ELF-1 (cell line): ENCODE measurements around the gene TAGAP.
A peak's percentile ranks its signal among the peaks of the same experiment; 100 is the strongest.
"Not testable (repeated sequence)": the region's sequence is repeated elsewhere in the genome, so short reads cannot be mapped to it uniquely, and the experiment has no call there.

Source experiments
- DNase-seq: peaks from one replicate; pipeline ENCODE4 v3.0.0-alpha.2; 2016; ENCODE audit warnings: low read depth, low spot score

Gene TAGAP

GRCh38 chr6:159045801-159046200, 1.0 kb upstream of the TAGAP start:
- DNase-seq = no peak

GRCh38 chr6:159043947-159044346, 844 bp downstream of the TAGAP start:
- no peak for DNase-seq

- DNase-seq = no peak
Observed at GRCh38 chr6:159043251-159043650, 1.5 kb downstream of the TAGAP start.

- no peak for DNase-seq
Observed at GRCh38 chr6:159042826-159043181, 2.0 kb downstream of the TAGAP start.

- DNase-seq = peak; percentile 92
Observed at GRCh38 chr6:159042003-159042825, 2.6 kb downstream of the TAGAP start.

- no peak for DNase-seq
Observed at GRCh38 chr6:159041181-159041580, 3.6 kb downstream of the TAGAP start.

GRCh38 chr6:159039885-159040258, 4.9 kb downstream of the TAGAP start:
- DNase-seq = no peak

- DNase-seq = no peak
Observed at GRCh38 chr6:159038914-159039884, 5.6 kb downstream of the TAGAP start.

- not testable (repeated sequence) for DNase-seq
Observed at GRCh38 chr6:159038318-159038717, 6.5 kb downstream of the TAGAP start.

- no peak for DNase-seq
Observed at GRCh38 chr6:159037756-159038290, 7.0 kb downstream of the TAGAP start.

GRCh38 chr6:159036673-159037072, 8.1 kb downstream of the TAGAP start:
- no peak for DNase-seq

GRCh38 chr6:159035891-159036290, 8.9 kb downstream of the TAGAP start:
- DNase-seq = no peak

- DNase-seq = no peak
Observed at GRCh38 chr6:159033160-159034049, 11.4 kb downstream of the TAGAP start.

- DNase-seq = no peak
Observed at GRCh38 chr6:159031846-159032245, 12.9 kb downstream of the TAGAP start.

GRCh38 chr6:159030168-159030567, 14.6 kb downstream of the TAGAP start:
- no peak for DNase-seq

GRCh38 chr6:159025224-159025623, 19.6 kb downstream of the TAGAP start:
- DNase-seq = not testable (repeated sequence)

GRCh38 chr6:159023893-159024292, 20.9 kb downstream of the TAGAP start:
- DNase-seq = no peak

- no peak for DNase-seq
Observed at GRCh38 chr6:159020011-159020410, 24.8 kb downstream of the TAGAP start.

- no peak for DNase-seq
Observed at GRCh38 chr6:159017757-159018559, 26.8 kb downstream of the TAGAP start.

GRCh38 chr6:159014406-159014805, 30.4 kb downstream of the TAGAP start:
- DNase-seq = no peak
